GM18511 (cell line): ENCODE measurements around the gene EFCAB8.

Experiments
- ATAC-seq: cut with Tn5 transposase; IDR thresholded peaks from one replicate; pipeline ENCODE4 v1.9.1; 2021; ENCODE audit warnings: mild to moderate bottlenecking, moderate library complexity; ENCODE audit not compliant: unreplicated experiment

EFCAB8 gene

GRCh38 chr20:32858701-32859372 lies at the start of gene EFCAB8:
Gene EFCAB8 (plus strand): TSS chr20:32858923. CDS start chr20:32863793, 4,870 bp downstream.
- ATAC-seq = no peak

GRCh38 chr20:32809907-32810306 lies 48.8 kb upstream of the EFCAB8 start:
- no peak for ATAC-seq

GRCh38 chr20:32810941-32811340 lies 47.8 kb upstream of the EFCAB8 start:
- no peak for ATAC-seq

GRCh38 chr20:32811886-32812285 lies 46.8 kb upstream of the EFCAB8 start:
- no peak for ATAC-seq

GRCh38 chr20:32819992-32820697 lies 38.6 kb upstream of the EFCAB8 start:
- peak; percentile 73 for ATAC-seq

GRCh38 chr20:32820698-32821377 lies 37.9 kb upstream of the EFCAB8 start:
- no peak for ATAC-seq

- ATAC-seq = no peak
These were observed 36.5 kb upstream of the EFCAB8 start for GRCh38 chr20:32822225-32822624.

- no peak for ATAC-seq
These were observed 35.6 kb upstream of the EFCAB8 start for GRCh38 chr20:32823078-32823477.

GRCh38 chr20:32823737-32824588 lies 34.8 kb upstream of the EFCAB8 start:
- ATAC-seq = no peak

GRCh38 chr20:32828029-32828680 lies 30.6 kb upstream of the EFCAB8 start:
- ATAC-seq = no peak

GRCh38 chr20:32829311-32830005 lies 29.3 kb upstream of the EFCAB8 start:
- no peak for ATAC-seq

- no peak for ATAC-seq
These were observed 28.3 kb upstream of the EFCAB8 start for GRCh38 chr20:32830437-32830836.

GRCh38 chr20:32831982-32832381 lies 26.7 kb upstream of the EFCAB8 start:
- no peak for ATAC-seq

- no peak for ATAC-seq
These were observed 26.1 kb upstream of the EFCAB8 start for GRCh38 chr20:32832664-32833063.

GRCh38 chr20:32834972-32835371 lies 23.8 kb upstream of the EFCAB8 start:
- no peak for ATAC-seq

GRCh38 chr20:32837157-32837556 lies 21.6 kb upstream of the EFCAB8 start:
- no peak for ATAC-seq

- ATAC-seq = no peak
These were observed 19.3 kb upstream of the EFCAB8 start for GRCh38 chr20:32839227-32839981.

GRCh38 chr20:32839982-32840285 lies 18.8 kb upstream of the EFCAB8 start:
- ATAC-seq = no peak

- ATAC-seq = no peak
These were observed 17.5 kb upstream of the EFCAB8 start for GRCh38 chr20:32841174-32841573.
